Osteoblast (primary cell): ENCODE data around the gene NLGN1. TPM values are rescaled to one million over a fixed set of nuclear protein-coding genes. Genes with fewer than 3 reads are reported as not detected.

Source experiments
- DNase-seq: peaks from one replicate; pipeline ENCODE4 v3.0.0; 2011; ENCODE audit warnings: low spot score, mixed read lengths; ENCODE audit not compliant: insufficient read length; ENCODE audit errors: missing footprints
- H2AFZ ChIP-seq: 2 replicates; pipeline ENCODE4 v1.6.0; 2011; ENCODE audit warnings: mild to moderate bottlenecking, low read length
- H3K27ac ChIP-seq: 2 replicates; pipeline ENCODE4 v1.5.1; 2011; ENCODE audit warnings: mild to moderate bottlenecking, low read depth, low read length, moderate library complexity
- H3K27me3 ChIP-seq: 2 replicates; pipeline ENCODE4 v1.6.0; 2012; ENCODE audit warnings: mild to moderate bottlenecking, control low read depth, inconsistent platforms, low read length, moderate library complexity; ENCODE audit not compliant: insufficient read depth
- H3K36me3 ChIP-seq: 2 replicates; pipeline ENCODE4 v1.5.1; 2011; ENCODE audit warnings: mild to moderate bottlenecking, low read length, control low read depth, moderate library complexity; ENCODE audit not compliant: insufficient read depth
- H3K4me1 ChIP-seq: 2 replicates; pipeline ENCODE4 v1.5.1; 2011; ENCODE audit warnings: mild to moderate bottlenecking, low read length, control low read depth, moderate library complexity; ENCODE audit not compliant: insufficient read depth
- H3K4me2 ChIP-seq: 2 replicates; pipeline ENCODE4 v1.6.0; 2011; ENCODE audit warnings: mild to moderate bottlenecking, low read length; ENCODE audit not compliant: insufficient read depth
- H3K4me3 ChIP-seq: fragments of 200-600 bp; sonication (generic); 3 replicates; pipeline ENCODE4 v1.5.1; 2012; ENCODE audit warnings: mild to moderate bottlenecking, low read length, inconsistent platforms; ENCODE audit not compliant: insufficient read depth
- H3K79me2 ChIP-seq: 2 replicates; pipeline ENCODE4 v1.6.0; 2012; ENCODE audit warnings: mild to moderate bottlenecking, low read length, control low read depth, inconsistent platforms; ENCODE audit not compliant: insufficient read depth
- H3K9me3 ChIP-seq: 2 replicates; pipeline ENCODE4 v1.5.1; 2011; ENCODE audit warnings: low read depth, low read length, control low read depth
- H4K20me1 ChIP-seq: 2 replicates; pipeline ENCODE4 v1.6.0; 2012; ENCODE audit warnings: mild to moderate bottlenecking, low read length, control low read depth; ENCODE audit not compliant: insufficient read depth
- total RNA-seq: library from RNA; depleted of rRNA; stranded (reverse); fragments of >200 nt; gene quantifications from 2 replicates; pipeline ENCODE4 v1.2.3, GENCODE V29; 2012
- TF ChIP-seq, protein P1 (sequence below): IDR thresholded peaks from 2 replicates; pipeline ENCODE4 v1.5.1; 2011; ENCODE audit warnings: mild to moderate bottlenecking, low read depth, low read length, moderate library complexity; ENCODE audit errors: extremely low read depth

Gene NLGN1
- total RNA-seq, 1 donor = 9.0 TPM

GRCh38 chr3:173410436-173410835 lies 12.9 kb downstream of the NLGN1 start:
- Histone ChIP-seq H3K79me2 (no peaks in the 10 kb centered on the region), H2AFZ (no peak overlapping the region), H3K27me3 (no peaks in the 10 kb centered on the region), H3K9me3 (no peaks in the 10 kb centered on the region), H3K27ac (no peak overlapping the region), H3K4me1 (no peaks in the 10 kb centered on the region), H3K4me3 (no peak overlapping the region), H4K20me1 (no peaks in the 10 kb centered on the region), H3K36me3 (no peaks in the 10 kb centered on the region), H3K4me2 (no peak overlapping the region)
- TF ChIP-seq, protein P1, sequence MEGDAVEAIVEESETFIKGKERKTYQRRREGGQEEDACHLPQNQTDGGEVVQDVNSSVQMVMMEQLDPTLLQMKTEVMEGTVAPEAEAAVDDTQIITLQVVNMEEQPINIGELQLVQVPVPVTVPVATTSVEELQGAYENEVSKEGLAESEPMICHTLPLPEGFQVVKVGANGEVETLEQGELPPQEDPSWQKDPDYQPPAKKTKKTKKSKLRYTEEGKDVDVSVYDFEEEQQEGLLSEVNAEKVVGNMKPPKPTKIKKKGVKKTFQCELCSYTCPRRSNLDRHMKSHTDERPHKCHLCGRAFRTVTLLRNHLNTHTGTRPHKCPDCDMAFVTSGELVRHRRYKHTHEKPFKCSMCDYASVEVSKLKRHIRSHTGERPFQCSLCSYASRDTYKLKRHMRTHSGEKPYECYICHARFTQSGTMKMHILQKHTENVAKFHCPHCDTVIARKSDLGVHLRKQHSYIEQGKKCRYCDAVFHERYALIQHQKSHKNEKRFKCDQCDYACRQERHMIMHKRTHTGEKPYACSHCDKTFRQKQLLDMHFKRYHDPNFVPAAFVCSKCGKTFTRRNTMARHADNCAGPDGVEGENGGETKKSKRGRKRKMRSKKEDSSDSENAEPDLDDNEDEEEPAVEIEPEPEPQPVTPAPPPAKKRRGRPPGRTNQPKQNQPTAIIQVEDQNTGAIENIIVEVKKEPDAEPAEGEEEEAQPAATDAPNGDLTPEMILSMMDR = no peak
- DNase-seq = no peak

DNA sequence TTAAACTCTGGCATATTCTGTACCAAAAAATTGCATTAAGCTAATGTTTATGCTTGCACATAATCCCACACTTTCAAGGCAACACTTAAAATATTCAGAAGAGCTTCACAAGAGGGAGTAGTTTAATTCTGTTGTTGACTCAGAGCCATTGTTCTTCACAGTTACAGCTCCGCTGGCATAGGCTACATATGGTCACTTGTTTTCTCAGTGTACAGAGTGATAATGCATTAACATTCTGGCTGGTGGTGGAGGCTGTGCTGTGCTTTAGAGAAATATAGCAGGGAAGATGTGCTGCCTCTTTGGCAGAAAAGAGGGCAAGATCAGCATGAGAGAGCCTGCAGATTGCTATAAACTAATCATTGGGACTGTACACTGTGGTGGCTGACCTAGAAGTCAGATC lies 13.3 kb downstream of the NLGN1 start:
- H3K36me3 ChIP-seq = no peaks in the 10 kb centered on the region
- H3K9me3 ChIP-seq = no peaks in the 10 kb centered on the region
- no peaks in the 10 kb centered on the region for H3K4me1 ChIP-seq
- TF ChIP-seq, protein P1 = no peak
- no peak overlapping the region for H3K27ac ChIP-seq
- no peaks in the 10 kb centered on the region for H3K79me2 ChIP-seq
- H3K27me3 ChIP-seq = no peaks in the 10 kb centered on the region
- H2AFZ ChIP-seq = no peak overlapping the region
- no peak overlapping the region for H3K4me3 ChIP-seq
- H3K4me2 ChIP-seq = no peak overlapping the region
- H4K20me1 ChIP-seq = no peaks in the 10 kb centered on the region
- DNase-seq = no peak

DNA sequence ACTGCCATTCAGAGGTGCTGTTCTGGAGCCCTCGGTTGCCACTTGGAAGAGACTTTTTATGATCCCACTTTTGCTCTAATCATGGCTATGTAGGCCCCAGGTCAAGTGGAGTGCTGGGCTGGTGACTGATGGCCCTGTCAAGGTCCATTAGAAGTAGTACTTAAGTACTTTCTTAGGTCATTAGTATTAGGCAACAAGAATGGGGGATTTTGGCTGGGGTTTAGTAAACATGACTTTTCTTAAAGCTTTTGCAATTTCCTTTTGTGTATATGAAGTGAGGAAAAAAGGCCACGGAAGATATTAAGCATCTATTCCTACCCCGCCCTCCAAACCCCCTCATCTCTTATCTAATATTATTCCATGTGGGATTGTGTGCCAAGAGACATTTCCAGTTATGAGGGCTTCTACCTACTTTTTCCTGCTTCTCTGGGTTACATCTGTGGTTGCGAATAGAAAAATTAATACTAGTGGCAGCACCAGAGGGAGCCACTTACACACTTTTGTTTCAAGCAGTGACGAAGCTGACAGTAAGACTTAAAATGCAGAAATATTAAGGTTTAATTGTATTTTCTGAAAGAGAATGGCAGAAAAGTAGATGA lies 13.9 kb downstream of the NLGN1 start:
- H4K20me1 ChIP-seq = no peaks in the 10 kb centered on the region
- H3K4me3 ChIP-seq = no peak overlapping the region
- H3K79me2 ChIP-seq = no peaks in the 10 kb centered on the region
- H3K36me3 ChIP-seq = no peaks in the 10 kb centered on the region
- no peaks in the 10 kb centered on the region for H3K27me3 ChIP-seq
- no peak overlapping the region for H3K27ac ChIP-seq
- DNase-seq = peak; percentile 68
- no peaks in the 10 kb centered on the region for H3K9me3 ChIP-seq
- no peak overlapping the region for H3K4me2 ChIP-seq
- H2AFZ ChIP-seq = no peak overlapping the region
- H3K4me1 ChIP-seq = no peaks in the 10 kb centered on the region
- TF ChIP-seq, protein P1 = peak; percentile 49

GRCh38 chr3:173416070-173416469 lies 18.5 kb downstream of the NLGN1 start:
- H3K9me3 ChIP-seq = no peaks in the 10 kb centered on the region
- TF ChIP-seq, protein P1 = no peak
- no peaks in the 10 kb centered on the region for H3K4me1 ChIP-seq
- no peaks in the 10 kb centered on the region for H3K36me3 ChIP-seq
- H3K27ac ChIP-seq = no peak overlapping the region
- H3K27me3 ChIP-seq = no peaks in the 10 kb centered on the region
- H3K4me3 ChIP-seq = no peak overlapping the region
- no peak overlapping the region for H2AFZ ChIP-seq
- no peaks in the 10 kb centered on the region for H4K20me1 ChIP-seq
- H3K79me2 ChIP-seq = no peaks in the 10 kb centered on the region
- DNase-seq = no peak
- H3K4me2 ChIP-seq = no peak overlapping the region
